ENCODE data around the gene SPEM1. TPM values are rescaled to one million over a fixed set of nuclear protein-coding genes. Genes with fewer than 3 reads are reported as not detected.

SPEM1 gene
- total and polyA plus RNA-seq, 10 of the 15 experiments (the other 5 are each of a cell fraction or from before 2014, with no cell fraction given) = not detected

- TF ChIP-seq PRDM15 (CRISPR knock-in tag; IDR thresholded peaks at IDR 0.05) (no peak), MLLT1 (IDR thresholded peaks at IDR 0.05) (peak; percentile 77; the same call in 1 of the 2 replicates), SIN3A (IDR thresholded peaks at IDR 0.05; ENCODE audit: low read depth, low read length) (no peak), CHD4 (IDR thresholded peaks at IDR 0.05) (no peak), NFYA (IDR thresholded peaks at IDR 0.05; ENCODE audit: borderline replicate concordance, low read depth, low read length) (no peak), ZNF384 (IDR thresholded peaks at IDR 0.05; ENCODE audit: borderline replicate concordance, low read depth, low read length) (no peak), BHLHE40 (IDR thresholded peaks at IDR 0.05; ENCODE audit: borderline replicate concordance in 1 of 2, low read depth in 2 of 2, low read length in 1 of 2) (peak; percentile 43 to 87; a peak in 3 of 4 replicates), SREBF1 (IDR thresholded peaks at IDR 0.05; ENCODE audit: low read length) (peak; percentile 39), TAF1 (IDR thresholded peaks at IDR 0.05; ENCODE audit: borderline replicate concordance, low read depth, low read length) (no peak), BMI1 (IDR thresholded peaks at IDR 0.05; ENCODE audit: borderline replicate concordance) (no peak), BCL3 (IDR thresholded peaks at IDR 0.05; ENCODE audit: borderline replicate concordance, insufficient read depth, low read depth, low read length, poor library complexity, severe bottlenecking) (no peak), DPF2 (IDR thresholded peaks at IDR 0.05) (0 out of 2 replicates have a peak, but pooled peaks have one; percentile 70), ETV6 (conservative IDR thresholded peaks at IDR 0.05 in 1 of 2, IDR thresholded peaks at IDR 0.05 in 1 of 2; ENCODE audit: borderline replicate concordance in 1 of 2, low read depth in 1 of 2) (no peak), EP300 (IDR thresholded peaks at IDR 0.05; ENCODE audit: borderline replicate concordance in 1 of 2, control insufficient read depth in 1 of 2, low read depth in 2 of 2, low read length in 2 of 2) (no peak; a peak in 1 of 4 replicates), IRF3 (IDR thresholded peaks at IDR 0.05) (no peak), CEBPZ (IDR thresholded peaks at IDR 0.05; ENCODE audit: low read depth, low read length) (no peak), GATAD2B (conservative IDR thresholded peaks at IDR 0.05; ENCODE audit: low read depth) (no peak)
Measured at GRCh38 chr17:7440113-7440833, 20.1 kb downstream of the SPEM1 start (continued).

All from GM12878 (cell line).